OCI-LY3 (cell line): ENCODE measurements around the gene CCIN.

Experiments used
- EZH2phosphoT487 ChIP-seq: fragments of 200-600 bp; shearing (Covaris generic); IDR thresholded peaks from 2 replicates; pipeline ENCODE4 v1.6.1; 2018; ENCODE audit warnings: antibody characterized with exemption, mixed run types, low read depth
- TF ChIP-seq, protein P1 (sequence below): fragments of 200-600, 300-600 bp; sonication (generic); IDR thresholded peaks from 2 replicates; pipeline ENCODE4 v1.5.1; 2014; ENCODE audit warnings: antibody characterized with exemption, low read length, low read depth

DNA sequence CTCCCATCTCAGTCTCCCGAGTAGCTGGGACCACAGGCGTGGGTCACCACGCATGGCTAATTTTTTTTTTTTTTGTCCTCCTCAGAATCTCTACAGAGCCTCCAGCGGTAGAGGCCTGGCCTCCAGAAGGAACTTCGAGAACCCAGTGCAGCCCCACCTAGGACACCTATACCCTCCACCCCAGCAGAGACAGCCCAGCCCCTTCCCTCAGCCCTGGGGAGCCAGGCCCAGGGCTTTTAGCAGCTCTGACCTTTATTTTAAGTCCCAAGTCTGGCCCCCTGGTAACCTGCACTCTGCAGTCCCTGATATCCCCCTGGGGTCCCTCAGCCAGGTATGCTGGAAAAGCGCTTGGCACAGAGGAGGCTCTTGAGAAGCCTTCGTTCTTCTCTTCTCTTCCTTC lies 27.4 kb upstream of the CCIN start:
- TF ChIP-seq, protein P1, sequence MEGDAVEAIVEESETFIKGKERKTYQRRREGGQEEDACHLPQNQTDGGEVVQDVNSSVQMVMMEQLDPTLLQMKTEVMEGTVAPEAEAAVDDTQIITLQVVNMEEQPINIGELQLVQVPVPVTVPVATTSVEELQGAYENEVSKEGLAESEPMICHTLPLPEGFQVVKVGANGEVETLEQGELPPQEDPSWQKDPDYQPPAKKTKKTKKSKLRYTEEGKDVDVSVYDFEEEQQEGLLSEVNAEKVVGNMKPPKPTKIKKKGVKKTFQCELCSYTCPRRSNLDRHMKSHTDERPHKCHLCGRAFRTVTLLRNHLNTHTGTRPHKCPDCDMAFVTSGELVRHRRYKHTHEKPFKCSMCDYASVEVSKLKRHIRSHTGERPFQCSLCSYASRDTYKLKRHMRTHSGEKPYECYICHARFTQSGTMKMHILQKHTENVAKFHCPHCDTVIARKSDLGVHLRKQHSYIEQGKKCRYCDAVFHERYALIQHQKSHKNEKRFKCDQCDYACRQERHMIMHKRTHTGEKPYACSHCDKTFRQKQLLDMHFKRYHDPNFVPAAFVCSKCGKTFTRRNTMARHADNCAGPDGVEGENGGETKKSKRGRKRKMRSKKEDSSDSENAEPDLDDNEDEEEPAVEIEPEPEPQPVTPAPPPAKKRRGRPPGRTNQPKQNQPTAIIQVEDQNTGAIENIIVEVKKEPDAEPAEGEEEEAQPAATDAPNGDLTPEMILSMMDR: no peak
- TF ChIP-seq EZH2phosphoT487: no peak
